K562 treated with DMSO at 1 percent for 48 hours (cell line): ENCODE measurements around the gene SCAI. TPM values are rescaled to one million over a fixed set of nuclear protein-coding genes. Genes with fewer than 3 reads are reported as not detected.

ENCODE experiments used
- total RNA-seq: library from RNA; unstranded; fragments of 300-600 nt; gene quantifications from 2 replicates; pipeline ENCODE4 v1.2.3, GENCODE V29; 2022; ENCODE audit warnings: low replicate concordance; ENCODE audit errors: extremely low read depth

The SCAI gene
- total RNA-seq: not detected in 2 replicates

DNA sequence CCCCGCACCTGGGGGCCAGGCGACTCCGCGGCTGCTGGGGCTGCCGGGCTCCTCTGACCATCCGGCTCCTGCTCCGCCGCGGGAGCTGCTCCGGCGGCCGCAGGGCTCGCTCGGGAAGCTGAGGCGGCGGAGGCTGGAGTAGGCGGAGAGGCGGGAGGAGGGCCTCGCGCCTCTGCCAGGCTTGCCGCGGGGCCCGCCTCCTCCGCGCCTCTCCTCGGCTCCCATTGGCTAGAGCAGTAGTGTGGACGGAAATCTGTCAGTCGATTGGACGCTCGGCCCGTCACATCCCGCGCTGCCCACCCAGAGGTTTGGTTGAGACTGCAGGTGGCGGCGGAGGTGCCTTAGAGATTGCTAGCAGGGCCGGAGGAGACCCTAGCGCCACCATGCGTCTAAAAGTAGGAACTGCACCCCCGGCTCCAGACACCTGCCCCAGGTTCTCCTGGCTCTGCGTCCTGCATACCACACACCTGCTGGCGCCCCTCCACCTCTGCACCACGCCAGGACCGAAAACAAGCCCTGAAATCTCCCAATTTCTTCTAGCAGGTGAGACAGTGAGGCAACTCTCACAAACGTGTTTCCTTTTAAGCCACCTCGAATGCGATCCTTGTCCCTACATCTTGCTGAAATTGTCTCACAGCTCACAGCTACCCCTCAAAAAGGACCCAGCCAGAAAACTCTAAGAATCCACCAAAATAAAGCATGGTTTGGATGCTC, at the start of gene SCAI:
Gene SCAI, minus strand, starts transcription at position 152 of the 714 bp plus-strand sequence. Its CDS starts 91 bp downstream, at position 61.

DNA sequence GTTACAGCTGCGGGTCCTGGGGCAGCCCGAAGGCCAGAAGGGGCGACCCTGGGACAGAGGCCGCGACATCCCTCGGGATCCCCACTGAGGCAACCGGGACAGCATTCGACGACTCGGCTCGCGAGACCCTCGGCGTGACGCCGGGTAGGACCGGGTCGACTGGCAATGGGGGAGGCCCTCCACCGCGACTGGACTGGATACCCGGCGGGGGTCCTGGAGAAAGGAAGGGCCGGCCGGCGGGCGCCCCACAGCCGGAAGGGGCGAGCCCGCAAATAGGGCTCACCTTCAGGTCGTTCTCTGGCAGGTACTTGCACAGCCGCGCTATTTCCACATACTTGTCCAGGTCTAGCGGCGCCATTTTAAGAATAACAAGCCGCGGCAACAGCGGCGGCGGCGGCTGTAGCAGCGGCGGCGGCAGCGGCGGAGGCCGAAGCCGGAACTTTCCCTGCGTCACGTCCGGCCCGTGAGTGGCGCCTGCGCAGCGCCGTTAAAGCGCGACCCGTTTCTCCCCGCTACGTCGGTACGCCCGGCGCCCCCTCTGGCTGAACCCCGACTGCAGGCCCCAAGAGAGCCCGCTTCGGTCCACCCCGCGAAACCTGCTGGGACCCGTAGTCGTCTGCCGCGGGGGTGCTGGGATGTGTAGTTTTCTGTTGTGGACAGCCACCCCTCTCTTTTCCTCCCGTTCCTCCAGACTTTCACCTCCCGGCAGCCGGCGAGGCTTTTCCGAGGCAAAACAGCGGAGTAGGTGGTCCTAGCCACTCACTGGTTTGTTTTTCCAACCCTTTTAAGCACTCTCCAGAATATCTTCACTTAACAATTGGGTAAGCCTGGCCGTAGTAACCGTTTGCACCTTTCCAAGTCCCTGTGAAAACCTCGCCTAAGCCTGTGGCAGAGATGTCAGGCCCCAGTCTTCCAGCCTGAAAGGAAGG, 46.3 kb upstream of the SCAI start, which contains the start of gene PPP6C:
Gene PPP6C, minus strand, starts transcription at position 443 of the 929 bp plus-strand sequence. Its CDS starts 85 bp downstream, at position 358.

DNA sequence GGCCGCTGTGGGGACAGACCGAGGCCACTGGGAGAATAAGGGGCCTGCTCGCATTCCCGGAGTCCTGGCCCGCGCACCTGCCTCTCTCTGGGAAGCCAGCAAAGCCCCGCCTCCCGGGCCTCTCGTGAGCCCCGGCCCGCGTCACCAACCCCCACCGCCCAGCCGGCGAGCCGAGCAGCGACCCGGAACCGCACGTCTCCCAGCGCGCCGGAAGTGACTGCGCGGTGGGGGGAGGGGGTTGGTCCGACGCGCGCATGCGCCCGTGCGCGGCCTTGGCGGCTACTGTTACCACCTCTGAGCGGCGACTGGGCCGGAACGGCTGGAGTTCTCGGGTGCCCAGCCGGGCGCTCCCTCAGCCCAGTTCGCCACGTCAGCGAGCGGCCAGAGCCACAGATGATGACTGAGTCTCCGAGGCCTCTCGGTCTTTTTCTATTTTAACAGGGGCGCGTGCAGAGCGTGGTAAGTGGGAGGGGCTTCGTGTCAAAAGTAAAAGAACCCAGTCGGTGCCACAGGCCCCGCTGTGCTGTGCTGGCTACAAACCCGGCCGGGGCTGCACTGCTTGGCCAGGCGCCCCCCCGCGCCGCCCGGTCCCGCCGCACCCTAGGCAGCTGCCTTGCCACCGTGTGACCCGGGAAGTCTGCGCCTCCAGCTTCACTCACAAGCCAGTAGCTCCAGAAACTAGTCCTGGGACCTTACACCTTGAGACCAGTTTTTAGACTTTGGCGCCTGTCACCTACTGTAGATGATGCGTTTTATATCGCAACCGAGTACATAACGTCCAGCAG, 202.2 kb downstream of the SCAI start, which contains the start of gene GOLGA1:
Gene GOLGA1, minus strand, starts transcription at position 190 of the 785 bp plus-strand sequence. CDS start 2,372 bp downstream, outside the sequence.

Other genes starting within 250 kb of the SCAI start
- not detected in 2 replicates for gene GOLGA1, start 202.4 kb downstream of the SCAI start, total RNA-seq
- gene PPP6C, start 46.3 kb upstream of the SCAI start, total RNA-seq: not detected in 2 replicates
- 1,334 TPM in 1 of 2 replicates, not detected in the other for gene RABEPK, start 57.0 kb upstream of the SCAI start, total RNA-seq
- 217 TPM in 1 of 2 replicates, not detected in the other for gene HSPA5, start 97.8 kb upstream of the SCAI start, total RNA-seq
- gene GAPVD1, start 118.3 kb upstream of the SCAI start, total RNA-seq: not detected in 2 replicates